HEK293 (cell line): Measurements from ENCODE around the gene CRABP2.

Source experiments
- ATF2 ChIP-seq: fragments of 450-650 bp; formaldehyde crosslinking; IDR thresholded peaks from 2 replicates; pipeline ENCODE4 v1.5.1; 2016; ENCODE audit warnings: missing biosample characterization, missing genetic modification characterization, low read depth
- MEIS1 ChIP-seq: sonication (generic); formaldehyde crosslinking; IDR thresholded peaks from 2 replicates; pipeline ENCODE4 v1.8.1; 2022; ENCODE audit warnings: missing genetic modification reagents, mild to moderate bottlenecking, borderline replicate concordance
- MZF1 ChIP-seq: fragments of 450-650 bp; formaldehyde crosslinking; IDR thresholded peaks from 2 replicates; pipeline ENCODE4 v1.5.1; 2017; ENCODE audit warnings: missing biosample characterization, missing genetic modification characterization, borderline replicate concordance
- PATZ1 ChIP-seq: fragments of 450-650 bp; formaldehyde crosslinking; IDR thresholded peaks from 2 replicates; pipeline ENCODE4 v1.5.1; 2016; ENCODE audit warnings: missing biosample characterization, missing genetic modification characterization
- PBX3 ChIP-seq: sonication (generic); formaldehyde crosslinking; IDR thresholded peaks from 2 replicates; pipeline ENCODE4 v1.8.1; 2022; ENCODE audit warnings: mild to moderate bottlenecking, moderate library complexity, missing genetic modification reagents
- PRDM4 ChIP-seq: fragments of 450-650 bp; formaldehyde crosslinking; IDR thresholded peaks from 2 replicates; pipeline ENCODE4 v1.5.1; 2017; ENCODE audit warnings: missing biosample characterization, missing genetic modification characterization
- RBAK ChIP-seq: fragments of 450-650 bp; formaldehyde crosslinking; IDR thresholded peaks from 2 replicates; pipeline ENCODE4 v1.5.1; 2016; ENCODE audit warnings: missing biosample characterization, missing genetic modification characterization
- SALL2 ChIP-seq: fragments of 450-650 bp; formaldehyde crosslinking; IDR thresholded peaks from 2 replicates; pipeline ENCODE4 v1.5.0; 2017; ENCODE audit warnings: missing biosample characterization, mild to moderate bottlenecking, missing genetic modification characterization, borderline replicate concordance
- TRIM28 ChIP-seq: IDR thresholded peaks from 2 replicates; pipeline ENCODE4 v1.6.1; 2011; ENCODE audit warnings: low read length, control low read depth, borderline replicate concordance
- ZBTB21 ChIP-seq: fragments of 450-650 bp; formaldehyde crosslinking; IDR thresholded peaks from 2 replicates; pipeline ENCODE4 v1.5.1; 2017; ENCODE audit warnings: missing biosample characterization, missing genetic modification characterization
- ZBTB26 ChIP-seq: fragments of 450-650 bp; formaldehyde crosslinking; optimal IDR thresholded peaks from 2 replicates; pipeline ENCODE3; 2016; ENCODE audit warnings: missing biosample characterization, mild to moderate bottlenecking, missing genetic modification characterization
- ZBTB48 ChIP-seq: fragments of 450-650 bp; formaldehyde crosslinking; IDR thresholded peaks from 2 replicates; pipeline ENCODE4 v1.5.1; 2016; ENCODE audit warnings: missing biosample characterization, missing genetic modification characterization
- ZFP69B ChIP-seq: fragments of 450-650 bp; formaldehyde crosslinking; IDR thresholded peaks from 2 replicates; pipeline ENCODE4 v1.5.1; 2016; ENCODE audit warnings: missing biosample characterization, missing genetic modification characterization
- ZNF10 ChIP-seq: fragments of 450-650 bp; formaldehyde crosslinking; IDR thresholded peaks from 2 replicates; pipeline ENCODE4 v1.5.1; 2017; ENCODE audit warnings: missing biosample characterization, missing genetic modification characterization
- ZNF121 ChIP-seq: fragments of 450-650 bp; formaldehyde crosslinking; IDR thresholded peaks from 2 replicates; pipeline ENCODE4 v1.5.1; 2016; ENCODE audit warnings: missing biosample characterization, missing genetic modification characterization
- ZNF133 ChIP-seq: fragments of 450-650 bp; formaldehyde crosslinking; IDR thresholded peaks from 2 replicates; pipeline ENCODE4 v1.5.1; 2016; ENCODE audit warnings: missing biosample characterization, missing genetic modification characterization
- ZNF140 ChIP-seq: fragments of 450-650 bp; formaldehyde crosslinking; IDR thresholded peaks from 2 replicates; pipeline ENCODE4 v1.5.1; 2016; ENCODE audit warnings: missing biosample characterization, missing genetic modification characterization
- ZNF239 ChIP-seq: fragments of 450-650 bp; formaldehyde crosslinking; IDR thresholded peaks from 2 replicates; pipeline ENCODE4 v1.5.1; 2016; ENCODE audit warnings: missing biosample characterization, missing genetic modification characterization
- ZNF24 ChIP-seq: fragments of 450-650 bp; formaldehyde crosslinking; IDR thresholded peaks from 2 replicates; pipeline ENCODE4 v1.5.1; 2016; ENCODE audit warnings: missing biosample characterization, missing genetic modification characterization
- ZNF311 ChIP-seq: fragments of 450-650 bp; formaldehyde crosslinking; IDR thresholded peaks from 2 replicates; pipeline ENCODE4 v1.5.1; 2017; ENCODE audit warnings: missing biosample characterization, missing genetic modification characterization, borderline replicate concordance
- ZNF521 ChIP-seq: fragments of 450-650 bp; formaldehyde crosslinking; IDR thresholded peaks from 2 replicates; pipeline ENCODE4 v1.5.1; 2017; ENCODE audit warnings: missing biosample characterization, mild to moderate bottlenecking, missing genetic modification characterization
- ZNF548 ChIP-seq: fragments of 450-650 bp; formaldehyde crosslinking; IDR thresholded peaks from 2 replicates; pipeline ENCODE4 v1.5.1; 2016; ENCODE audit warnings: missing biosample characterization, missing genetic modification characterization
- ZNF561 ChIP-seq: fragments of 450-650 bp; IDR thresholded peaks from 2 replicates; pipeline ENCODE4 v1.5.1; 2018; ENCODE audit warnings: missing biosample characterization, missing genetic modification characterization, borderline replicate concordance
- ZNF571 ChIP-seq: fragments of 450-650 bp; formaldehyde crosslinking; IDR thresholded peaks from 2 replicates; pipeline ENCODE4 v1.5.0; 2017; ENCODE audit warnings: missing biosample characterization, missing genetic modification characterization
- ZNF600 ChIP-seq: fragments of 450-650 bp; formaldehyde crosslinking; IDR thresholded peaks from 2 replicates; pipeline ENCODE4 v1.5.1; 2016; ENCODE audit warnings: missing biosample characterization, missing genetic modification characterization
- ZNF777 ChIP-seq: fragments of 450-650 bp; formaldehyde crosslinking; IDR thresholded peaks from 2 replicates; pipeline ENCODE4 v1.5.1; 2017; ENCODE audit warnings: missing biosample characterization, missing genetic modification characterization, borderline replicate concordance
- ZNF785 ChIP-seq: fragments of 450-650 bp; formaldehyde crosslinking; IDR thresholded peaks from 2 replicates; pipeline ENCODE4 v1.5.1; 2016; ENCODE audit warnings: missing biosample characterization, missing genetic modification characterization
- TF ChIP-seq, protein P1 (sequence below): fragments of 450-650 bp; formaldehyde crosslinking; IDR thresholded peaks from 2 replicates; pipeline ENCODE4 v1.5.1; 2016; ENCODE audit warnings: missing biosample characterization, missing genetic modification characterization

The CRABP2 gene

GRCh38 chr1:156706657-156707416, 1.5 kb upstream of the CRABP2 start (continued):
- TF ChIP-seq ZNF140 (tag by site-specific recombination) (no peak), ZFP69B (no peak), PBX3 (no peak), ATF2 (no peak), RBAK (no peak), ZNF133 (no peak), ZNF311 (tag by site-specific recombination) (no peak), ZNF521 (no peak), ZNF600 (tag by site-specific recombination) (0 out of 2 replicates have a peak, but pooled peaks have one; percentile 2), ZBTB21 (tag by site-specific recombination) (no peak), SALL2 (tag by site-specific recombination) (no peak), ZNF777 (tag by site-specific recombination) (no peak), ZNF24 (no peak), MZF1 (tag by site-specific recombination) (no peak), ZBTB26 (tag by site-specific recombination) (no peak), ZNF121 (tag by site-specific recombination) (no peak), ZNF561 (tag by site-specific recombination) (no peak), PRDM4 (0 out of 2 replicates have a peak, but pooled peaks have one; percentile 11), TRIM28 (no peak), ZNF548 (no peak), ZNF571 (tag by site-specific recombination) (no peak), ZBTB48 (tag by site-specific recombination) (peak; percentile 52; the same call in 1 of the 2 replicates), ZNF239 (tag by site-specific recombination) (no peak), PATZ1 (no peak), ZNF10 (tag by site-specific recombination) (no peak), ZNF785 (tag by site-specific recombination) (no peak), MEIS1 (no peak)
- TF ChIP-seq, protein P1, sequence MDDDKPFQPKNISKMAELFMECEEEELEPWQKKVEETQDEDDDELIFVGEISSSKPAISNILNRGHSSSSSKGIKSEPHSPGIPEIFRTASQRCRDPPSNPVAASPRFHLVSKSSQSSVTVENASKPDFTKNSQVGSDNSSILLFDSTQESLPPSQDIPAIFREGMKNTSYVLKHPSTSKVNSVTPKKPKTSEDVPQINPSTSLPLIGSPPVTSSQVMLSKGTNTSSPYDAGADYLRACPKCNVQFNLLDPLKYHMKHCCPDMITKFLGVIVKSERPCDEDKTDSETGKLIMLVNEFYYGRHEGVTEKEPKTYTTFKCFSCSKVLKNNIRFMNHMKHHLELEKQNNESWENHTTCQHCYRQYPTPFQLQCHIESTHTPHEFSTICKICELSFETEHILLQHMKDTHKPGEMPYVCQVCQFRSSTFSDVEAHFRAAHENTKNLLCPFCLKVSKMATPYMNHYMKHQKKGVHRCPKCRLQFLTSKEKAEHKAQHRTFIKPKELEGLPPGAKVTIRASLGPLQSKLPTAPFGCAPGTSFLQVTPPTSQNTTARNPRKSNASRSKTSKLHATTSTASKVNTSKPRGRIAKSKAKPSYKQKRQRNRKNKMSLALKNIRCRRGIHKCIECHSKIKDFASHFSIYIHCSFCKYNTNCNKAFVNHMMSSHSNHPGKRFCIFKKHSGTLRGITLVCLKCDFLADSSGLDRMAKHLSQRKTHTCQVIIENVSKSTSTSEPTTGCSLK (tag by site-specific recombination), result no peak
